NCI-H345 treated with DMSO at 0.1 percent for 48 hours (cell line): ENCODE data around the gene RPH3AL.
"Not testable (repeated sequence)": the region's sequence is repeated elsewhere in the genome, so short reads cannot be mapped to it uniquely, and the experiment has no call there.

Source experiments
- DNase-seq: peaks from one replicate; lab custom pipeline; 2025; ENCODE audit not compliant: unreplicated experiment; lab: John Stamatoyannopoulos, UW

Gene RPH3AL

DNA sequence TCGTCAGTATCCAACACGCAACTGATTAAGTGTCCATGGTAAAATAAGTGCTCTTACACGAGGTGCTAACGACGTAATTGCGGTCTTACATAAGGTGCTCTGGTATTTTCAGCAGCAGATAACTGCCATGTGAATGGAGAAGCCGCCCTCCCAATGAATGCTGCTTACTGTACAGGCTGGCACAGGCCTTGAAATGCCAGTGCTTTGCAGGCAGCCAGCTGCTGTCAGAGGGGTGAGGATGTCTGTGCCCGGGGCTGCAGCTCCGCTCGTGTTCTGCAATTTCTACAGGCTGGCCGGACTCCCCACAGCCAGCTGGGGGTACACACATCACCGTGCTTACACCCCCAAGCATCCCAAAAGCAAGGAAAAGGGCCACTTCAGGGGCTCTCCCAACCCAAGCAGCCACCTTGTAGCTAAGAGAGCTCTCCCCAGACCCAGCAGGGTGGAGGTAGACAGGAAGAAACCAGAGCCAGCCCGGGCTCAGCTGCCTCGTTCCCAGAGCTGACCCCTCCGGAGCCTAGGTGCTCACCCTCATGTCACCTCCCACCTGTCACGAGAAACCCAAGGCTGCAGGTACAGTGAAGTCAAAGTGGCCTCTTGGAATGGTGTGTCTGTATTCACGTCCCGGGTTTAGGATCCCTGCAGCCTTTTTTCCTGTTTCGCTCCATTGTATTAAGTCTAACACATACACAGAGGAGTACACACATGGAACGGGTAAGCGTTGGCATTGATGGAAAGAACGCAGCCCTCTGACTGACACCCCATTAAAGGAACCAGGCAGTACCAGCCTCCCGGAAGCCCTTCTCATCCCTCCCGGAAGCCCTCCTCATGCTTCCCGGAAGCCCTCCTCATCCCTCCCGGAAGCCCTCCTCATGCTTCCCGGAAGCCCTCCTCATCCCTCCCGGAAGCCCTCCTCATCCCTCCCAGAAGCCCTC is 27.2 kb upstream of the RPH3AL start:
- no peak for DNase-seq

- no peak for DNase-seq
Measured at GRCh38 chr17:378068-378467, 25.5 kb upstream of the RPH3AL start.

GRCh38 chr17:376936-377863 is 24.6 kb upstream of the RPH3AL start:
- DNase-seq, result no peak

DNA sequence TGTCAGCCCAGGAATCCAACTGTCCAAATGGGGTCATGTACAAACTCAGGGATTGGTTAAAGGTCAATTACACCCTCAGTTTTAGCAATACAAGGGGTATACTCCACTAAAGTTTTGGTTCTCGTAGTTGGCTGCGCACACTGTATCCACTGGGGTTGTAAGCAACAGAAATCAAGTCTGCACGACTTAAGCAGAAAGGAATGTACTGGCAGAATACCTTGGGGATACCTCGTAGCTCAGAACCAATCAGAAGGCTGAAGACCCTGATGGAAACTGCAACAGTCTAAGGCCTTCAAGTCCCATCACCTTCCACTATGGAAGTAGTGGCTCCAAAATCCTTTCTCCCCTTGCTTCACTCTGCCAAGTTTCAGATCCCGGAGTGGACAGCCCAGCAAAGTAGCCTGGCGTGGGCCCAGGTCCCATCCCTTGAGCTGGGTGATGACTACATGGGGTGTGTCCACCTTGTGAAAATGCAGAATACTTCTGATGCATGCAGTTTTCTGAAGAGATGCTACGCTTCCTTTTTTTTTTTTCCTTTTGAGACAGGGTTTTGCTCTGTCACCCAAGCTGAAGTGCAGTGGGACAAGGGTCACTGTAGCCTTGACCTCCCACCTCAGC is 21.1 kb upstream of the RPH3AL start:
- DNase-seq, result no peak

GRCh38 chr17:372157-373152 is 19.8 kb upstream of the RPH3AL start:
- DNase-seq, result no peak

DNA sequence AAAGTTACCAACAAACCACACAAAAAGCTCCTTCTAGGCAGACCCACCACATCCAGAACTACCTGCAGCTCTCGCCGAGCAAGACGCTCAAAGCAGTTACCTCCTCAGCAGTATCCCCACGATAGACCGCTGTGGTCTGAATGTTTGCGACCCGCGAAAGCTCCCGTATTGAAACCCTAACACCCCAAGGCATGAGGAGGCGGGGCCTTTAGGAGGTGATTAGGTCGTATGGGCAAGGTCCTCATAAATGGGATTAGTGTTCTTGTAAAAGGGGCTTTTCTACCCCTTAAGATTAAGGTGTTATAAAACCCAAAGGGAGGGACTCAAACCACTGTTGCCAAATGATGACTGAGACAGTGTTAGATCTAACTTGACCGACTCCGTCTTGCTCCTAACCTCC is 19.0 kb upstream of the RPH3AL start:
- no peak for DNase-seq

GRCh38 chr17:367656-368055 is 15.0 kb upstream of the RPH3AL start:
- not testable (repeated sequence) for DNase-seq

DNA sequence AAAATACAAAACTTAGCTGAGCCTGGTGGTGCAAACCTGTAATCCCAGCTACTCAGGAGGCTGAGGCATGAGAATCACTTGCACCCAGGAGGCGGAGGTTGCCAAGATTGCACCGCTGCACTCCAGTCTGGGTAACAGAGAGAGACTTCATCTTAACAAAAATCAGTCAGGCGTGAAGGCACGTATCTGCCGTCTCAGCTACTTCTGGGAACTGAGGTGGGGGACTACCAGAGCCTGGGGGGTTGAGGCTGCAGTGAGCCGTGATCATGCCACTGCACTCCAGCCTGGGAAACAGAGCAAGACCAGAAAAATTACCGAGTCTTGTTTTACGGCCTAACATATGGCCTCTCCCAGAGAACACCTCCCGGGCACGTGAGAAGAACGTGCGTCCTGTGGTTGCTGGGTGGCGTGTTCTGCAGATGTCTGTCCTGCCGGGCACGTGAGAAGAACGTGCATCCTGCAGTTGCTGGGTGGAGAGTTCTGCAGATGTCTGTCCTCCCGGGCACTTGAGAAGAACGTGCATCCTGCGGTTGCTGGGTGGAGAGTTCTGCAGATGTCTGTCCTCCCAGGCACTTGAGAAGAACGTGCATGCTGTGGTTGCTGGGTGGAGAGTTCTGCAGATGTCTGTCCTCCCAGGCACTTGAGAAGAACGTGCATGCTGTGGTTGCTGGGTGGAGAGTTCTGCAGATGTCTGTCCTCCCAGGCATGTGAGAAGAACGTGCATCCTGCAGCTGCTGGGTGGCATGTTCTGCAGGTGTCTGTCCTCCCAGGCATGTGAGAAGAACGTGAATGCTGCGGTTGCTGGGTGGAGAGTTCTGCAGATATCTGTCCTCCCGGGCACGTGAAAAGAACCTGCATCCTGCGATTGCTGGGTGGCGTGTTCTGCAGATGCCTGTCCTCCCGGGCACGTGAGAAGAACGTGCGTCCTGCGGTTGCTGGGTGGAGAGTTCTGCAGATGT is 14.3 kb upstream of the RPH3AL start:
- not testable (repeated sequence) for DNase-seq

DNA sequence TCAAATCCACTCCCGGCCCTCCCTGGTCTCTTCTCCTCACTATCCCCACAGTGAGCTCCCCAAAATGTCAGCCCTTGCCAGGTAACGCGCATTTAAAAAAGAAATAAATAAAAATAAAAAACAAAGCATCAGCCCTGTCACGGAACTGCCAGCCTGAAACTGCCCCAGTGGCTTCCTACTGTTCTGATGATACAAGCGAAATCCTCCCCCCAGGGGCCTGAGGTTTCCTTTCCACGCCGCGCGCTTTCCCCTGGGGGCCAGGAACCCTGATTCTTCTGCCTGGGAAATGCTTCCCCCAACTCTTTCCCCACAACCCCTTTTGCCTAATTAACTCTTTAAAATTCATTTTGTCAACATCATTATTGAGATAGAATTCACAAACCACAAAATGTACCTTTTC is 12.2 kb upstream of the RPH3AL start:
- no peak for DNase-seq

DNA sequence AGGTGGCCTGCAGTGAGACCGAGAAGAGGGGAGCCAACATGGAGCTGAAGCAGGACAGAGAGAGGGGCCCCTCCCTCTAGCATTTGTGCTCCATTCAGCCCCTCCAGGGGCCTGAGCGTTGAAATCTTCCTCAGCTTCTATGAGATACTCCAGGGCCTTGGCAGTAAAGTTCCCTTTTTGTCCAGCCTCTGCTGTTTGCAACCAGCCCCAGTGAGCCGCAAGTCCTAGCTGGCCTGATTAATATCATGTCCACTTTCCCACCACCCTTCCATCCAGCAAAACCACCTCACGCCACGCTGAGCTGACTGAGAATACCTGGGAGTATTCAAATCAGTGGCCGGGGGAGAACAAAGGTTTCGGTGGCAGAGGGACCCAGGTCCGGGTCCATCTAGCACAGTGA is 11.7 kb upstream of the RPH3AL start:
- DNase-seq, result no peak

DNA sequence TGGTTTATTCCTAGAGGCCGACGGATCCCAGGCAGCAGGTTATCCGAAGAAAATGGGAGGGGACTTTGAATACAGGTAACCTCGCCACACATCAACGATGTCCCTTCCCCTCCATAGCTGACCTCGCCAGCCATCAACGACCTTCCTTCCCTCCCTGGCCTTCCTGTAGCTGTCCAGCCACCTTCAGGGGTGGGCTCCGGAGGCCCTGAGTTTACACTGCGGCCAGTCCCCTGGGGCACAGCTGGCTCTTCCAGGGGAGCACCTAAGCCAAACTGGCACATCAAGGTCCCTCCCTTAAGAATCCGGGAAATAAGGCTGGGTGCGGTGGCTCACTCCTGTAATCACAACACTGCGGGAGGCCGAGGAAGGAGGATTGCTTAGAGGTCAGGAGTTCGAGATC is 10.1 kb upstream of the RPH3AL start:
- no peak for DNase-seq

GRCh38 chr17:360092-360750 is 7.6 kb upstream of the RPH3AL start:
- no peak for DNase-seq

GRCh38 chr17:358491-359151 is 6.0 kb upstream of the RPH3AL start:
- DNase-seq, result no peak

- no peak for DNase-seq
Measured at GRCh38 chr17:357644-358043, 5.0 kb upstream of the RPH3AL start.

DNA sequence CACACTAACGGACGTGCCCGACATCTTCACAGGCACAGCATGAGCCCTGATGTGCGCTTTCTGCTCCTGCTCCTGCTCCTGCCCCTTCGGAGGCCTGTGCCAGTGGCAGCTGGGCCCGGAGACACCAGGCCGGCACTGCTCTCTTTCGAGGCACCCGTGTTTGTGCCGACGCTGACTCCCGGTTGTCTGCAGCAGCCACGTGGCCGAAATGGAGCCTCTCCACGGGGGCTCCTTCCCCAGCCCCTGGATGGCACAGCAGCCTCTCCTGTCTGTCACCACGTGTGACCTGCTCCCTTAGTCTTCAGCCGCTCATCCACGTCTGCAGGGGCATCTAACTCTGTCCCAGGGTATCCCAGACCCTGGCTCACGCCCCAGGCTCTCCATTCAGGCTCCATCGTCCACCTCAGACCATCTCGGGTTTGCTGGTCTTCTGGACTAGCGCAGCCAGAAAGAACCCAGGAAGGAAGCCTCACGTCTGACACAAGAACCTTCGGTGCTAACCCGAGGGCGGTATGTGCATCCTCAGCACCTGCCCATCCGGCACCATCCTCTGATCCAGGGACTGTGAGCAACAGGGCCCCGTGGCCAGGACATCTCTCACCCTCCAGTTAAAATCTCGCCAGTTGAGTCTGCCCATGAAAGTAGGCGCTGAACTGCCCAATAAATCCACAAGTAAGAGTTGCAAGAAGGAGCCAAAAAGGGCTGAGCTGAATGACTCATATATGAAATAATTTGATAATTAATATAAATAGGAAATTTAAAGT is 4.2 kb upstream of the RPH3AL start:
- no peak for DNase-seq

DNA sequence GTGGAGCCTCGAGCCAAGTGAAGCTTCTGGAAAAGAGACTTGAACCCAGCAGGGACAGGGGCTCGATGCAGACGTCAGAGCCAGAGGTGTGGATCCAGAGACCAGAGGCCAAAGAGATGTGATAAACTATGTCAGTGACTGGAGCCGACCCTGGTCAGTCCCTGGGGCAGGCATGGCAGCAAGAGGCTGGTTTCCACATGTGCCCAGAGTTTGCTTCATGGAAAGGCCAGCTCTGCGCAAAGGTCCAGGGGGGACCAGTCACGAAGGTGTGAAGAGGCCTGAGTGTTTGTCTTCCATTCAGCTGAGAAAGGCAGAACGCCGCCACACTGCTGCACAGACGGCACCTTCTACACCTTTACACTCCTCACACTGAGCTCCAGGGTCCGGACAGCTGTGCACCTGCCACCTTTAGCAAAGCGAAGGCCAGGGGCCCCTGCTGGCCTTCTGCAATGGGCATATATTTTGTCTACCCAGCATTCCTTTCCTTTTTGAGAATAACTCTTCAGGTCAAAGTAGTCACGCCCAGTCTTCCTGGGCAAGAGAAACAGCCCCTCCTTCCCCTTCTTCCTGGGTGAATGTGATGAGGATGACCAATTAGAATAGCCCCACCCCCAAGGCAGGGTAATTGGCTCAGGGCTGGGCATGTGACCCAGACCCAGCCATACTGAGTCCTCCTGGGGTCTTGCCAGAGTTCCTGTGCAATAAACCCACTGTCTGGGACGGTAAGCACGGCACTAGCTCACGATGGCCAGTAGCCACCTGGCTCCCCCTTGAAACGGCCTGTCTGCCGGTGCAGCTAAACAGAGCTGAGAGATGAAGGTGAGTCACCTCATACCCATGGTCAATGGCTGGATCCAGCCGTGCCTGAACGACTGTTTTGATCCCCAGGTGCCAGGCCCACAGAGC is 2.3 kb upstream of the RPH3AL start:
- no peak for DNase-seq
